IMR-90 (cell line): ENCODE measurements around the gene DMAC2. TPM values are rescaled to one million over a fixed set of nuclear protein-coding genes. Genes with fewer than 3 reads are reported as not detected.

Experiments used
- ATAC-seq: fragments of 200-7000 bp; cut with Tn5 transposase; 2 replicates; pipeline ENCODE4 v1.9.1; 2020; ENCODE audit warnings: low read depth, mild to moderate bottlenecking, moderate library complexity
- BruUV-seq: library from RNA; stranded (reverse); fragments of 400-500 nt; replicated peaks from 2 replicates; lab custom pipeline; 2021; lab: Mats Ljungman, UMichigan
- CTCF ChIA-PET: fragments of 300-600 bp; formaldehyde crosslinking; extraction: SDS; loops from one replicate; lab custom pipeline; 2021; ENCODE audit warnings: antibody characterized with exemption; lab: Yijun Ruan, JAX
- POLR2A ChIA-PET: fragments of 300-600 bp; sonication (Branson Sonifier 250); formaldehyde crosslinking; loops from one replicate; lab custom pipeline; 2022; ENCODE audit warnings: antibody characterized with exemption; ENCODE audit not compliant: unreplicated experiment; lab: Charles Lee
- DNase-seq: peaks from one replicate; pipeline ENCODE4 v3.0.0; 2013
- H2AFZ ChIP-seq: replicated peaks from 2 replicates; pipeline ENCODE3; 2013; ENCODE audit warnings: low read length, mild to moderate bottlenecking; ENCODE audit not compliant: poor library complexity
- H2AK5ac ChIP-seq: 2 replicates; pipeline ENCODE4 v1.6.1; 2013; ENCODE audit warnings: low read depth, low read length, inconsistent platforms
- H2AK9ac ChIP-seq: replicated peaks from 2 replicates; pipeline ENCODE3; 2013; ENCODE audit warnings: mild to moderate bottlenecking, low read depth, low read length, moderate library complexity; ENCODE audit not compliant: poor library complexity
- H2BK120ac ChIP-seq: 2 replicates; pipeline ENCODE4 v1.6.1; 2013; ENCODE audit warnings: low read depth, low read length, inconsistent platforms
- H2BK15ac ChIP-seq: 3 replicates; pipeline ENCODE4 v1.6.1; 2013; ENCODE audit warnings: low read depth, low read length, inconsistent platforms
- H2BK20ac ChIP-seq: 2 replicates; pipeline ENCODE4 v1.6.1; 2013; ENCODE audit warnings: low read depth, mild to moderate bottlenecking, inconsistent platforms, low read length, moderate library complexity
- H2BK5ac ChIP-seq: 2 replicates; pipeline ENCODE4 v1.6.1; 2013; ENCODE audit warnings: mild to moderate bottlenecking, low read depth, low read length, inconsistent platforms; ENCODE audit not compliant: poor library complexity, severe bottlenecking
- H3K14ac ChIP-seq: replicated peaks from 2 replicates; pipeline ENCODE4 v1.6.1; 2013; ENCODE audit warnings: low read depth, low read length, inconsistent platforms
- H3K18ac ChIP-seq: 2 replicates; pipeline ENCODE4 v1.6.1; 2013; ENCODE audit warnings: low read depth, low read length, control low read depth
- H3K23ac ChIP-seq: 2 replicates; pipeline ENCODE4 v1.6.1; 2013; ENCODE audit warnings: low read depth, low read length, inconsistent platforms
- H3K27ac ChIP-seq: 2 replicates; pipeline ENCODE4 v1.5.1; 2013; ENCODE audit warnings: mild to moderate bottlenecking, control low read depth, low read length; ENCODE audit not compliant: insufficient read depth
- H3K27me3 ChIP-seq: 2 replicates; pipeline ENCODE4 v1.6.1; 2013; ENCODE audit warnings: low read length; ENCODE audit not compliant: control insufficient read depth, insufficient read depth
- H3K36me3 ChIP-seq: 2 replicates; pipeline ENCODE4 v1.6.1; 2013; ENCODE audit warnings: low read length, mixed read lengths; ENCODE audit not compliant: control insufficient read depth, insufficient read depth
- H3K4ac ChIP-seq: 2 replicates; pipeline ENCODE4 v1.6.1; 2013; ENCODE audit warnings: low read depth, low read length, inconsistent platforms
- H3K4me1 ChIP-seq: 2 replicates; pipeline ENCODE4 v1.6.1; 2013; ENCODE audit warnings: low read length, mixed read lengths; ENCODE audit not compliant: control insufficient read depth, insufficient read depth
- H3K4me2 ChIP-seq: 2 replicates; pipeline ENCODE4 v1.6.1; 2013; ENCODE audit warnings: low read depth, mild to moderate bottlenecking, control low read depth, low read length, moderate library complexity
- H3K4me3 ChIP-seq: 2 replicates; pipeline ENCODE4 v1.5.1; 2013; ENCODE audit warnings: low read depth, mild to moderate bottlenecking, control low read depth, low read length, moderate library complexity; ENCODE audit not compliant: insufficient read depth
- H3K56ac ChIP-seq: 2 replicates; pipeline ENCODE4 v1.6.1; 2013; ENCODE audit warnings: low read length, inconsistent platforms; ENCODE audit not compliant: insufficient read depth; ENCODE audit errors: extremely low read depth
- H3K79me1 ChIP-seq, 2 experiments: 2 replicates each; pipeline ENCODE4 v1.6.1; 2013; ENCODE audit warnings: low read length in 2 of 2, inconsistent platforms in 1 of 2, low read depth in 1 of 2
- H3K9ac ChIP-seq: 2 replicates; pipeline ENCODE4 v1.6.1; 2013; ENCODE audit warnings: low read depth, low read length, control low read depth
- H3K9me1 ChIP-seq: 2 replicates; pipeline ENCODE4 v1.6.1; 2013; ENCODE audit warnings: low read length, inconsistent platforms; ENCODE audit not compliant: insufficient read depth
- H3K9me3 ChIP-seq: 2 replicates; pipeline ENCODE4 v1.6.1; 2013; ENCODE audit warnings: low read length; ENCODE audit not compliant: control insufficient read depth, insufficient read depth
- H4K20me1 ChIP-seq: 2 replicates; pipeline ENCODE4 v1.6.1; 2013; ENCODE audit warnings: low read length, inconsistent platforms; ENCODE audit not compliant: insufficient read depth
- H4K5ac ChIP-seq: 2 replicates; pipeline ENCODE4 v1.6.1; 2013; ENCODE audit warnings: mild to moderate bottlenecking, low read depth, low read length, control low read depth
- H4K8ac ChIP-seq, 2 experiments: 2 replicates each; pipeline ENCODE4 v1.6.1; 2013; ENCODE audit warnings: low read depth in 2 of 2, low read length in 2 of 2, control low read depth in 1 of 2, inconsistent platforms in 1 of 2
- H4K91ac ChIP-seq: 2 replicates; pipeline ENCODE4 v1.6.1; 2013; ENCODE audit warnings: low read depth, low read length, inconsistent platforms; ENCODE audit not compliant: insufficient read depth
- BHLHE40 ChIP-seq: fragments of 150-350 bp; IDR thresholded peaks from 2 replicates; pipeline ENCODE4 v1.6.1; 2016; ENCODE audit warnings: mild to moderate bottlenecking, low read depth, low read length
- CEBPB ChIP-seq: IDR thresholded peaks from 2 replicates; pipeline ENCODE4 v1.6.1; 2012; ENCODE audit warnings: low read depth, low read length, improper control_type of control experiment
- CHD1 ChIP-seq: IDR thresholded peaks from 2 replicates; pipeline ENCODE4 v1.6.1; 2012; ENCODE audit warnings: low read depth, low read length, improper control_type of control experiment
- CTCF ChIP-seq: conservative IDR thresholded peaks from 2 replicates; pipeline ENCODE4 v1.5.1; 2012; ENCODE audit warnings: mild to moderate bottlenecking, low read depth, low read length, improper control_type of control experiment
- ELK1 ChIP-seq: fragments of 150-350 bp; IDR thresholded peaks from 2 replicates; pipeline ENCODE4 v1.6.1; 2016; ENCODE audit warnings: low read depth, mild to moderate bottlenecking, low read length, moderate library complexity, borderline replicate concordance
- MAFK ChIP-seq: IDR thresholded peaks from 2 replicates; pipeline ENCODE4 v1.6.1; 2012; ENCODE audit warnings: low read depth, low read length, improper control_type of control experiment
- MXI1 ChIP-seq: IDR thresholded peaks from 2 replicates; pipeline ENCODE4 v1.6.1; 2012; ENCODE audit warnings: low read depth, mild to moderate bottlenecking, low read length, moderate library complexity, borderline replicate concordance
- NFE2L2 ChIP-seq: fragments of 150-350 bp; IDR thresholded peaks from 2 replicates; pipeline ENCODE4 v1.6.1; 2016; ENCODE audit warnings: low read depth, mild to moderate bottlenecking, low read length
- POLR2A ChIP-seq: IDR thresholded peaks from 2 replicates; pipeline ENCODE4 v1.6.1; 2012; ENCODE audit warnings: mild to moderate bottlenecking, low read depth, low read length
- RAD21 ChIP-seq: IDR thresholded peaks from 2 replicates; pipeline ENCODE4 v1.6.1; 2012; ENCODE audit warnings: low read length, improper control_type of control experiment
- RCOR1 ChIP-seq: IDR thresholded peaks from 2 replicates; pipeline ENCODE4 v1.6.1; 2012; ENCODE audit warnings: mild to moderate bottlenecking, low read length, improper control_type of control experiment; ENCODE audit not compliant: insufficient replicate concordance
- RFX5 ChIP-seq: IDR thresholded peaks from 2 replicates; pipeline ENCODE4 v1.8.0; 2012; ENCODE audit warnings: low read depth, mild to moderate bottlenecking, low read length, moderate library complexity
- SMC3 ChIP-seq: fragments of 150-350 bp; IDR thresholded peaks from 2 replicates; pipeline ENCODE4 v1.6.1; 2016; ENCODE audit warnings: low read depth, mild to moderate bottlenecking, antibody characterized with exemption, low read length, moderate library complexity
- USF2 ChIP-seq: fragments of 150-350 bp; IDR thresholded peaks from 2 replicates; pipeline ENCODE4 v1.6.1; 2017; ENCODE audit warnings: mild to moderate bottlenecking, antibody characterized with exemption, low read length, low read depth
- WGBS, 2 experiments: methylation state at CpG; one replicate each; pipeline versions ENCODE4 v1.1.5 to v1.1.7; 2013; ENCODE audit warnings: missing lambda C conversion rate in 2 of 2; ENCODE audit not compliant: insufficient read length in 1 of 2; ENCODE audit errors: extremely low coverage in 2 of 2; 5-methylcytosine and 5-hydroxymethylcytosine counted together
- dilution Hi-C: fragments of 300-500 bp; cut with HindIII; formaldehyde crosslinking; loops from one replicate; pipeline ENCODE4 v1.14.3; 2018; ENCODE audit warnings: low sequenced_read_pairs; ENCODE audit not compliant: unreplicated experiment
- in situ Hi-C: fragments of 300-500 bp; cut with MboI; formaldehyde crosslinking; loops from 3 replicates; pipeline ENCODE4 v1.14.3; 2019; ENCODE audit warnings: low sequenced_read_pairs, inconsistent platforms, mixed read lengths
- intact Hi-C: fragments of 100-400 bp; cut with micrococcal nuclease; formaldehyde crosslinking; loops from 2 replicates; pipeline ENCODE4 v1.10.0; 2022
- polyA plus RNA-seq, 3 experiments: library from polyadenylated mRNA; depleted of rRNA; stranded (reverse); fragments of >200 nt; gene quantifications; 2 replicates each; pipeline ENCODE4 v1.2.3, GENCODE V29; 2012; ENCODE audit warnings: low replicate concordance in 1 of 3
- total RNA-seq: library from RNA; depleted of rRNA; stranded (reverse); fragments of >200 nt; gene quantifications from 2 replicates; pipeline ENCODE4 v1.2.3, GENCODE V29; 2012

DMAC2 gene
- total and polyA plus RNA-seq, 2 of the 4 experiments (the other 2 are of a cell fraction): 52.5 to 72.2 TPM

GRCh38 chr19:41427647-41428480 is 11.8 kb downstream of the DMAC2 start:
- in situ Hi-C loops: no loop called here
- DNase-seq (no peak), ATAC-seq (peak; percentile 43)
- Histone ChIP-seq H4K91ac (no peak overlapping the region), H4K8ac (peak overlapping the region in 1 of 2 experiments; percentile 52; a peak in 1 of 4 replicates), H3K14ac (no peak overlapping the region), H3K23ac (no peak overlapping the region), H2AFZ (peak overlapping the region; percentile 86), H3K4me1 (peaks cover 10% of the 10 kb centered on the region; the same call in 1 of the 2 replicates), H3K4me2 (peak overlapping the region; percentile 47; the same call in 1 of the 2 replicates), H3K27me3 (no peaks in the 10 kb centered on the region), H3K36me3 (peaks cover 32% of the 10 kb centered on the region), H3K9ac (0 out of 2 replicates have a peak overlapping the region, but pooled peaks have one; percentile 6), H3K4ac (peak overlapping the region; percentile 10; the same call in 1 of the 2 replicates), H2AK9ac (peak overlapping the region; percentile 82), H4K20me1 (no peaks in the 10 kb centered on the region), H2BK20ac (no peak overlapping the region), H2BK120ac (no peak overlapping the region), H3K56ac (no peak overlapping the region), H3K27ac (peak overlapping the region; percentile 3; the same call in 1 of the 2 replicates), H3K9me3 (no peaks in the 10 kb centered on the region), H2BK15ac (no peak overlapping the region), H3K4me3 (no peak overlapping the region), H3K9me1 (no peaks in the 10 kb centered on the region), H3K79me1 (no peaks in the 10 kb centered on the region), H4K5ac (no peak overlapping the region), H3K18ac (no peak overlapping the region), H2BK5ac (no peak overlapping the region), H2AK5ac (peak overlapping the region; percentile 4; the same call in 1 of the 2 replicates)
- WGBS, 2 experiments: 26% methylated on average over 6 of the region's 23 CpGs; no CpG with 5 or more reads in 1 of the 2 experiments
- no TSS peak for BruUV-seq
- intact Hi-C loops: loop anchor here (10.0 kb wide), 1 partner anchor 223 kb away; no protein-coding TSS in a partner anchor
- ChIA-PET CTCF (no interaction called here), POLR2A (no interaction called here)
- dilution Hi-C loops: no loop called here
- TF ChIP-seq POLR2A (no peak), RFX5 (no peak), USF2 (no peak), ELK1 (no peak), MAFK (no peak), NFE2L2 (no peak), CEBPB (no peak), BHLHE40 (no peak), SMC3 (no peak), CHD1 (no peak), MXI1 (no peak), RCOR1 (no peak), RAD21 (no peak), CTCF (no peak)
